Hematopoietic multipotent progenitor cell treated with erythropoietin and hydrocortisone succinate and interleukin-3 and kit ligand, for 4 days (in vitro differentiated cells): Measurements from ENCODE around the gene SRPK2.
A peak's percentile ranks its signal among the peaks of the same experiment; 100 is the strongest.
"Not testable (repeated sequence)": the region's sequence is repeated elsewhere in the genome, so short reads cannot be mapped to it uniquely, and the experiment has no call there.

Source experiments
- DNase-seq: peaks from one replicate; pipeline ENCODE4 v3.0.0-alpha.2; 2015

SRPK2 gene

DNA sequence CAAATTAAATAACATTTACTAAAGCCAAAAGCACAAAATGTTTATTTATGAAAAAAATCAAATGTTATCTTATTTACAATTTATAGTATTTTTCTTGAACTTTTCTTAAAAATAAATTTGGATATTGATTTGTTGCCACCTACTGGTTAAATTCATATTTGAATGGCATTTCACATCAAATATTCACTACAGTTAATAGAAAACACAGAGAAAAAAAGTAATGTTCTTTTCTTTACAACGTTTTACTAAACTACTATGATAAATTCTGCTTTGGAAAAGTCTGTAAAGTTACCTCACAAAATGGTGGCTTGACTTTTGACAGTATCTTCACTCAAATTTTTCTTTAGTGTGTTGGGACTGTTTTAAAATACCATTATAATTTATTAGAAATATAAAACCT lies 52.7 kb downstream of the SRPK2 start:
- peak; percentile 62 for DNase-seq

DNA sequence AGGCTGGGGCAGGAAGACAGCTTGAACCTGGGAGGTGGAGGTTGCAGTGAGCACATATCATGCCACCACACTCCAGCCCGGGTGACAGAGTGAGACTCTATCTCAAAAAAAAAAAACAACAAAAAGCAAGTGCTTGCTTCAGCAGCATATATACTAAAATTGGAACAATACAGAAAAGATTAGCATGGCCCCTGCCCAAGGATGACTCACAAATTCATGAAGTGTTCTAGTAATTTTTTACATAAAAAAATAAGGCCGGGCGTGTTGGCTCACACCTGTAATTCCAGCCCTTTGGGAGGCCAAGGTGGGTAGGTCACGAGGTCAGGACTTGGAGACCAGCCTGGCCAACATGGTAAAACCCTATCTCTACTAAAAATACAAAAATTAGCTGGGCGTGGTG lies 56.1 kb downstream of the SRPK2 start:
- not testable (repeated sequence) for DNase-seq

DNA sequence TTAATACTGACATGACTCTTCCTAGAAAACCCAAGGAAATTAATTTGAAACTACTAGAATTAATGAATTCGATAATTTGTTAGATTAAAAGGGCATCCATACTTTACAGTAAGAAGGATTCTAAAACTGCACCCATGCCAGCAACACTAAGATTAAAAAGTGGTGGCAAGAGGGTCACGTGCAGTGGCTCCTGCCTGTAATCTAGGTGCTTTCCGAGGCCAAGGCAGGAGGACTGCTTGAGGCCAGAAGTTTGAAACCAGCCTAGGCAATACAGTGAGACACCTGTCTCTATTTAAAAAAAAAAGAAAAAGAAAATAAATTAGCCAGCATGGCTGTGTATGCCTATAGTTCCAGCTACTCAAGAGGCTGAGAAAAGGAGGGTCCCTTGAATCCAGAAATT lies 58.2 kb downstream of the SRPK2 start:
- no peak for DNase-seq

DNA sequence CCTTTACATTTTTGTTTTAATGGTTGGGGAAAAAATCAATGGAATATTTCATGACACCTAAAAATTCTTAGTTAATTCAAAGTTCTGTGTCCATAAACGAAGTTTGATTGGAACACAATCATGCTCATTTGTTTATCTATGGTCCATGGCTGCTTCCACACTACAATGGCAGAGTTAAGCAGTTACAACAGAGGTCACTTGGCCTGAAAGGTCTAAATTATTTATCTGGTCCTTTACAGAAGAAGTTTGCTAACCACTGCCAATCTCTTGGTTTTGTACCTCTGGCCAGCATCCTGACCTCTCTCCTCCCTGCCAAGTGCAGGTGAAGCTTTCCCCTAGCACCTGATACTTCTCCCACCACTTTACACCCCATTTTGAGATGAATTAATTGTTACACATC lies 61.5 kb downstream of the SRPK2 start:
- DNase-seq = no peak

- peak; percentile 40 for DNase-seq
These were observed 63.4 kb downstream of the SRPK2 start for GRCh38 chr7:105325216-105325904.

GRCh38 chr7:105324606-105325005 lies 64.1 kb downstream of the SRPK2 start:
- not testable (repeated sequence) for DNase-seq

DNA sequence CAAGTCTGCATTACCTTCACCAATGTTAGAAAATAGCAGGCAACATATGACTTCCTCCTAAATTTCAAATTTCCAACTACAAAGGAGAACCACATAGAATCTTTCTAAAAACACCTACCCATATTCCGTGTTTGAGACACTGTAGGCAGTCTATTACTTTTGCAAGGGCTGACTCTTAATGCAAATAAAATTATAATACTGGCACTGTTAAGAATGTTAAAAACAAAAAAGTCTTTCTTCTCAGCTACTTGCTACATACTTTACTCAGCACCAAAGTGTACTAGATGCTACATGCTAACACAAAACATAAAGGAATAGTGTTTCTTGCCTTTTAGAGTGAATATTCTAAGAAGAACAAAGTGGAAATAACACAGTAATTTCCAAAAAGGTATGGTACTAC lies 65.4 kb downstream of the SRPK2 start:
- no peak for DNase-seq

- no peak for DNase-seq
These were observed 66.0 kb downstream of the SRPK2 start for GRCh38 chr7:105322655-105323277.

GRCh38 chr7:105321754-105322455 lies 66.8 kb downstream of the SRPK2 start:
- DNase-seq = no peak

- DNase-seq = no peak
These were observed 67.8 kb downstream of the SRPK2 start for GRCh38 chr7:105320896-105321295.

- no peak for DNase-seq
These were observed 69.1 kb downstream of the SRPK2 start for GRCh38 chr7:105319578-105319977.

GRCh38 chr7:105316578-105317344 lies 72.0 kb downstream of the SRPK2 start:
- no peak for DNase-seq

DNA sequence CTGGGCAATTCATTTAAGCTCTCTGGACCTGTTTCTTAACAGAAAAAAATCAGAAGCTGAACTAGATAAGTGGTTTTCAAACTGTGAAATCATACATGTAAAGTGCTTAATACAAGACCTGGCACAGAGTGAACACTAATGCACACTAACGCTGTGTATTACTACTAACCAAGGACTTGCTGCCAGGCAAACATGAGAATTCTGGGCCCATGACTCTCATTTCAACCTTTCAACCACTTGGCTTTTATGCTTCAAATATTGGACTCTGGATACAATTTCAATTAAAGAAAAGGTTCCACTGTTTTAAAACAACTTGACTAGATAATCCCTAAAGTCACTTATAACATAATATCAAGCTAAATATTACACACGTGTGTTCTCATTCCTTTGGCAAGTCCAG lies 73.4 kb downstream of the SRPK2 start:
- DNase-seq = no peak

DNA sequence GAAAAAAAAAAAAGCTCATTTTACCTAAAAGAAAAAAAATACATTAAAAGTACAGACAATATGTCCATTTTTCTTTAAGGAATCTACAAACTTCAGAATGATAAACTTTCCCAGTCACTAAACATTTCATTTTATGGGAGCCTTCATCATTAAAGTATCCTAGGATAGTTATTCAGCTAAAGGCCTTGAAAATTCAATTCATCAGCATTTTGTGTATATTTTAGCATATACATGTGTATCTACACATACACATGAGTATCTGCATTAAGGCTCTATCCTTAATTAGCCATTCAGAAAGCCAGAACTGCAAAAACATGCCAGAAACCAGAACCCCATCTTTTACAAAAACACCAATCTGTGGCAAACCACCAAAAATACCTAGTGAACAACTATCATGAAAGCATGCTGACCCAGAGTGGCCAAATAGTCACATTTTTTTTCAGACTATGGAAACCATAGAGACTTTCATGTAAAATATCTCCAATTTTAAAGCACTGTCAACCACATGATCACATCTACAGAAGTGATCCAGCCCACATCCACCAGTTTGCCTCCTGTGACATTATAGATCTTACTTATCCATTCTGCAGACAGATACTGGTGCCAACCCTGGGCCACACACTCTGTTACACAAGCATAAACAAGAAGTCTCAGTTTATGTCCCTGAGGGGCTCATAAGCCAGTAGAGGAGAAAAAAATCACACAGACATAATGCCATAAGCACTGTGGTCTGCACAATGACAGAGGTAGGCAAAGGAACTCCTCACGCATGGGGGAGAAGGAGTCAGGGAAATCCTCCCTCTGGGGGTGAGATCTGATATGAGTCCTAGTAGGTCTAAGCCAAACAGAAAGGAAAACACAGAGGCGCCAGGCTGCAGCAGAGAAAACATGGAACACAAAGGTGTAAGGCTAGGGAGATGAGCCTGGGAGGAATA lies 79.2 kb downstream of the SRPK2 start:
- peak; percentile 27 for DNase-seq

DNA sequence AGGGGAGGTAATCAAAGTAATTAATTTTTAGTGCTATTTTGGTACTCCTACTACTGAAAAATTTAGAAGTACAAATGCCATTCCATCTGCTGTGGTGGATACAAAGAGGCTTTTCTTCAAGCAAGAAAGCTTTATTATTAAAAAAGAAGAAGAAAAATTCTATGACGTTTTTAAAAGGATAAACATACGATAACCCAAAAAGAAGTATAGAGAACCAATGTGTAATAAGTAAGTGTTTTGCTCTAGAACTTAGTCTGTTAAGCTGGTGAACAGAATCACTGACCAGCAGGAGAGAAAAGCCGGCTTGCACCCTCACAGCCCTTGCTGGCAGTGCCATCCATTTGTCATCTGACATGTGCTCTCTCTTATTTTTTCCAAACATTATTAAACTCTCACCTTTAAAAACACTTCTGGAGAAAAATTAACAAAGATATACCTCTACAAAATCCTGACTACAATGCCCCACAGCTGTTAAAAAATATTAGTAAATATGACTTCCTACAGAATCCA lies 81.5 kb downstream of the SRPK2 start:
- no peak for DNase-seq

- DNase-seq = peak; percentile 18
These were observed 82.4 kb downstream of the SRPK2 start for GRCh38 chr7:105306298-105306748.

DNA sequence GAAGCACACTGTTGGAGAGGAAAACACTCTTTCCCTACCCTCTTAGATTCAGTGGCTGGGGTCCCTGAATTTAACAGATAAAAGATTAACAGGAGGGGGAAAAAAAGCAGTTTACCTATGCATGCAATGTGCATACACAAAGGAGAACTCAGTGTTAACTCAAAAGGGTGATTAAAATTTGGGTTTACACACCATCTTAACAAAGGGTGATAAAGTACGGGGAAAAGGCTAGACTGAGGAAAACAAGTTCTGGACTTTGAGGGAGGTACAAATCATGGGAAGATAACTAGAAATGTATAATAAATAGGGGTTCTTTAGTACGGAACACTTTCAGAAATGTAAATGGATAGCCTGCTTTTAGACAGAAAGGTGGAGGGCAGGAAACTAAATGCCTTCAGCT lies 83.1 kb downstream of the SRPK2 start:
- no peak for DNase-seq

- no peak for DNase-seq
These were observed 84.5 kb downstream of the SRPK2 start for GRCh38 chr7:105304040-105304895.

DNA sequence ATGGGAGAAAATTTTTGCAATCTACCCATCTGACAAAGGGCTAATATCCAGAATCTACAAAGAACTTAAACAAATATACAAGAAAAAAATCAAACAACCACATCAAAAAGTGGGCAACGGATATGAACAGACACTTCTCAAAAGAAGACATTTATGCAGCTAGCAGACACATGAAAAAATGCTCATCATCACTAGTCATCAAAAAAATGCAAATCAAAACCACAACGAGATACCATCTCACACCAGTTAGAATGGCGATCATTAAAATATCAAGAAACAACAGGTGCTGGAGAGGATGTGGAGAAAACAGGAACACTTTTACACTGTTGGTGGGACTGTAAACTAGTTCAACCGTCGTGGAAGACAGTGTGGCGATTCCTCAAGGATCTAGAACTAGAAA lies 88.1 kb downstream of the SRPK2 start:
- DNase-seq = not testable (repeated sequence)

GRCh38 chr7:105298439-105298894 lies 90.3 kb downstream of the SRPK2 start:
- DNase-seq = no peak

GRCh38 chr7:105297985-105298384 lies 90.7 kb downstream of the SRPK2 start:
- no peak for DNase-seq
